CD4-positive, alpha-beta memory T cell (primary cell): ENCODE measurements around the gene ESYT2. TPM values are rescaled to one million over a fixed set of nuclear protein-coding genes. Genes with fewer than 3 reads are reported as not detected.
A peak's percentile ranks its signal among the peaks of the same experiment; 100 is the strongest.

ENCODE experiments used
- CTCF ChIA-PET: fragments of 350-600 bp; sonication (Branson Sonifier 250); formaldehyde crosslinking; loops from one replicate; lab custom pipeline; 2021; ENCODE audit warnings: inconsistent platforms; ENCODE audit not compliant: partially characterized antibody; lab: Charles Lee
- POLR2A ChIA-PET: fragments of 350-600 bp; sonication (Branson Sonifier 250); formaldehyde crosslinking; loops from one replicate; lab custom pipeline; 2021; ENCODE audit not compliant: partially characterized antibody; lab: Charles Lee
- DNase-seq, 5 donors: peaks; one replicate each; pipeline versions ENCODE4 v3.0.0 to v3.0.0-alpha.2; 2020 to 2022; ENCODE audit warnings: mixed read lengths in 1 of 5
- H3K27ac ChIP-seq: one replicate; pipeline ENCODE4 v1.7.0; 2013; ENCODE audit warnings: low read depth, low read length
- H3K27me3 ChIP-seq: 2 replicates; pipeline ENCODE4 v1.7.0; 2013; ENCODE audit warnings: mild to moderate bottlenecking, low read length, moderate library complexity; ENCODE audit not compliant: insufficient read depth
- H3K36me3 ChIP-seq: 2 replicates; pipeline ENCODE4 v1.7.0; 2013; ENCODE audit warnings: mild to moderate bottlenecking, low read length, moderate library complexity; ENCODE audit not compliant: insufficient read depth
- H3K4me1 ChIP-seq: 2 replicates; pipeline ENCODE4 v1.7.0; 2013; ENCODE audit warnings: mild to moderate bottlenecking, low read length, moderate library complexity; ENCODE audit not compliant: insufficient read depth
- H3K4me3 ChIP-seq, 2 donors: one replicate each; pipeline ENCODE4 v1.7.0; 2013; ENCODE audit warnings: low read length in 2 of 2, mild to moderate bottlenecking in 1 of 2
- H3K9me3 ChIP-seq, 2 donors: one replicate each; pipeline ENCODE4 v1.7.0; 2013; ENCODE audit warnings: low read length in 2 of 2, control low read depth in 1 of 2; ENCODE audit not compliant: control insufficient read depth in 1 of 2
- H3K27ac Mint-ChIP-seq, 7 donors: one replicate each; pipeline ENCODE4 v1.8.0; 2020 to 2021; ENCODE audit warnings: mixed read lengths in 7 of 7, mild to moderate bottlenecking in 6 of 7, inconsistent platforms in 3 of 7, moderate library complexity in 3 of 7
- H3K27me3 Mint-ChIP-seq, 2 donors: one replicate each; pipeline ENCODE4 v1.8.0; 2020 to 2021; ENCODE audit warnings: mixed read lengths in 2 of 2
- H3K36me3 Mint-ChIP-seq, 2 donors: one replicate each; pipeline ENCODE4 v1.8.0; 2020 to 2021; ENCODE audit warnings: mixed read lengths in 2 of 2, inconsistent platforms in 1 of 2, mild to moderate bottlenecking in 1 of 2
- H3K4me1 Mint-ChIP-seq, 4 donors: one replicate each; pipeline ENCODE4 v1.8.0; 2020 to 2021; ENCODE audit warnings: mixed read lengths in 4 of 4, mild to moderate bottlenecking in 1 of 4
- H3K4me3 Mint-ChIP-seq, 8 donors: one replicate each; pipeline ENCODE4 v1.8.0; 2020 to 2021; ENCODE audit warnings: mixed read lengths in 8 of 8, mild to moderate bottlenecking in 7 of 8, moderate library complexity in 6 of 8, inconsistent platforms in 3 of 8
- H3K9me3 Mint-ChIP-seq, 8 donors: one replicate each; pipeline ENCODE4 v1.8.0; 2020 to 2021; ENCODE audit warnings: mixed read lengths in 8 of 8, mild to moderate bottlenecking in 5 of 8, inconsistent platforms in 3 of 8, moderate library complexity in 1 of 8
- intact Hi-C: fragments of 100-400 bp; cut with micrococcal nuclease; formaldehyde crosslinking; loops from one replicate; pipeline ENCODE4 v1.15.1; 2023
- polyA plus RNA-seq, 2 donors: library from polyadenylated mRNA; unstranded; fragments of 300-500 nt; fragmentation: Illumina TruSeq; gene quantifications; one replicate each; pipeline ENCODE4 v1.2.3, GENCODE V29; 2021
- total RNA-seq, 2 experiments: library from RNA; stranded (reverse); gene quantifications; one replicate each; pipeline ENCODE4 v1.2.3, GENCODE V29; 2021

ESYT2 gene
- total and polyA plus RNA-seq, 4 experiments from 2014 or later = 52.3 to 116 (median 106) TPM

DNA sequence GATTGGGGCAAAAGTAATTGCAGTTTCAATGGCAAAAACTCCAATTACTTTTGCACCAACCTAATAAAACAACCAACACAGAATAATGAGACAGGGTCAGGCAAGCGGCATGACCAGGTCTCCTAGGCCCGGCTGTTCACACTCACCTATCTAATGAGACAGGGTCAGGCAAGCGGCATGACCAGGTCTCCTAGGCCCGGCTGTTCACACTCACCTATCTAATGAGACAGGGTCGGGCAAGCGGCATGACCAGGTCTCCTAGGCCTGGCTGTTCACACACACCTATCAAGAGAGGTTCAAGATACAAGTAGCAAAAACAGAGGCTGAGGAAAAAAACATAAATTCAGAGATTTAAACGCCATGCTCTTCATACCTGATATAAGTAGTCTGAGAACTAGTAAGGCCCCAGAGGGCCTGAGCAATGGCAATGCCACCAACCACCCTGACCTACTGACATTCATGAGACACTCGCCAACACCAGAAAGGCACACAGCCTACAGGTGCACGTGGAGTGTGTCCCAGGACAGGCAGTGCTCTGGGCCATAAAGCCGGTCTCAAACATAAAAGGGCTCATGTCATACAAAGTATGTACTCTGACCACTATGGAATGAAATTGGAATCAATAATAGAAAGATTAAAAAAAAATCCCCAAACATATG lies 84.1 kb downstream of the ESYT2 start:
- no peak overlapping the region for H3K27ac Mint-ChIP-seq
- intact Hi-C loops = no loop called here

DNA sequence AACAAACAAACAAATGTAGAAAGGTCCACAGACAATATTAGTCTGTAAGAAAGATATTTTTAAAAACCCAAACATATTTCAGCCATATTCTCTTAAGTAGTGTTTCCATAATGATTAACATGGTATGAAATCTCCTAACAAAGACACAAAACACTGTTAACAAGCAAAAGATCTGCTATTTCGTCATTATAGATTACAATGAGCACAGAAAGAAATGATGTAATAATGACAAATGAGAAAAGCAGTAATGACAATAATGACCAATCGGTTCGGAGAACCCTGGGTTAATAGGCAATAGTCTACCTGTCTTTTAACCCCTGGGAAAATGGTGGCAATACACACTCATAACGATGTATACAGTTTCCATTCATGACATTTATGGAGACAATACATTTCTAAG lies 85.2 kb downstream of the ESYT2 start:
- CTCF ChIA-PET = no interaction called here

More for the DNA sequence above, 84.1 kb downstream of the ESYT2 start:
- H3K4me1 Mint-ChIP-seq = no peaks in the 10 kb centered on the region
- no peak for DNase-seq
- no peak overlapping the region for H3K4me3 Mint-ChIP-seq
- peaks cover 0 to 5% (median 0%) of the 10 kb centered on the region in 8 donors for H3K9me3 Mint-ChIP-seq
- no peaks in the 10 kb centered on the region for H3K27me3 ChIP-seq
- H3K27me3 Mint-ChIP-seq = no peaks in the 10 kb centered on the region
- CTCF ChIA-PET = no interaction called here
- H3K27ac ChIP-seq = no peak overlapping the region
- H3K9me3 ChIP-seq = no peaks in the 10 kb centered on the region
- H3K36me3 ChIP-seq = peaks cover 62% of the 10 kb centered on the region
- POLR2A ChIA-PET = no interaction called here
- H3K4me1 ChIP-seq = no peaks in the 10 kb centered on the region
- H3K4me3 ChIP-seq = no peak overlapping the region
- peaks cover 49 to 81% of the 10 kb centered on the region in 2 donors for H3K36me3 Mint-ChIP-seq

DNA sequence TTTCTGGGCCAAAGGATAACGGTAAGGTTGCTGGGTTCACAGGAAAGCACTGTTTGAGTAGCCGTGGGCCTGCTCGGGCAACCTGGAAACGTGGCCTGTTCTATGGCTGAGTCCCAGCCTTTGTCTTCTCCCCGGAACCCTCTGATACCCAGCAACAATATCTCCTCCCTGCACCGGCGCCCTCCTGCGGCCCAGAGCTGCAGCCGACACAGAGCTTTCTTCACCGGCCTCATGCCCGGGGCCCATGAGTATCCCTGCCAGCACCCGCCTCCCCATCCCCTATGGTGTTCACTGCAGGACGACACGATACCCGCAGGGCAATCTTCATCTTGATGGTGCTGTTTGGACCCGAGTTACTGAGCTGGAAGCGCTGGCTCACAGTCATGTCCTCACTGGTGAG lies 86.1 kb downstream of the ESYT2 start:
- Histone ChIP-seq H3K27me3 (no peaks in the 10 kb centered on the region), H3K9me3 (no peaks in the 10 kb centered on the region), H3K4me3 (no peak overlapping the region), H3K4me1 (no peaks in the 10 kb centered on the region), H3K27ac (no peak overlapping the region), H3K36me3 (peaks cover 74% of the 10 kb centered on the region)
- intact Hi-C loops = no loop called here
- peaks cover 0 to 5% (median 0%) of the 10 kb centered on the region in 8 donors for H3K9me3 Mint-ChIP-seq
- H3K4me1 Mint-ChIP-seq = no peaks in the 10 kb centered on the region
- DNase-seq = no peak
- POLR2A ChIA-PET = interaction anchor here (1.1 kb wide), 1 partner anchor 11 kb away, joined by 3 read pairs; no protein-coding TSS in a partner anchor
- H3K27ac Mint-ChIP-seq = peak overlapping the region in 2 of 7 donors; percentile 7 to 51
- CTCF ChIA-PET = interaction anchor here (1.6 kb wide), 1 partner anchor 234 kb away, joined by 5 read pairs; no protein-coding TSS in a partner anchor
- H3K36me3 Mint-ChIP-seq = peaks cover 56 to 89% of the 10 kb centered on the region in 2 donors
- no peaks in the 10 kb centered on the region for H3K27me3 Mint-ChIP-seq
- H3K4me3 Mint-ChIP-seq = no peak overlapping the region

More for the DNA sequence above, 85.2 kb downstream of the ESYT2 start:
- no peaks in the 10 kb centered on the region for H3K4me1 ChIP-seq
- POLR2A ChIA-PET = no interaction called here
- no peak overlapping the region for H3K27ac ChIP-seq
- DNase-seq = no peak
- H3K27me3 ChIP-seq = no peaks in the 10 kb centered on the region
- H3K36me3 Mint-ChIP-seq = peaks cover 48 to 83% of the 10 kb centered on the region in 2 donors
- H3K9me3 ChIP-seq = no peaks in the 10 kb centered on the region
- H3K4me3 Mint-ChIP-seq = no peak overlapping the region
- peak overlapping the region in 1 of 7 donors; percentile 18 for H3K27ac Mint-ChIP-seq
- no peak overlapping the region for H3K4me3 ChIP-seq
- intact Hi-C loops = no loop called here
- peaks cover 70% of the 10 kb centered on the region for H3K36me3 ChIP-seq
- H3K27me3 Mint-ChIP-seq = no peaks in the 10 kb centered on the region
- peaks cover 0 to 5% (median 0%) of the 10 kb centered on the region in 8 donors for H3K9me3 Mint-ChIP-seq
- no peaks in the 10 kb centered on the region for H3K4me1 Mint-ChIP-seq

DNA sequence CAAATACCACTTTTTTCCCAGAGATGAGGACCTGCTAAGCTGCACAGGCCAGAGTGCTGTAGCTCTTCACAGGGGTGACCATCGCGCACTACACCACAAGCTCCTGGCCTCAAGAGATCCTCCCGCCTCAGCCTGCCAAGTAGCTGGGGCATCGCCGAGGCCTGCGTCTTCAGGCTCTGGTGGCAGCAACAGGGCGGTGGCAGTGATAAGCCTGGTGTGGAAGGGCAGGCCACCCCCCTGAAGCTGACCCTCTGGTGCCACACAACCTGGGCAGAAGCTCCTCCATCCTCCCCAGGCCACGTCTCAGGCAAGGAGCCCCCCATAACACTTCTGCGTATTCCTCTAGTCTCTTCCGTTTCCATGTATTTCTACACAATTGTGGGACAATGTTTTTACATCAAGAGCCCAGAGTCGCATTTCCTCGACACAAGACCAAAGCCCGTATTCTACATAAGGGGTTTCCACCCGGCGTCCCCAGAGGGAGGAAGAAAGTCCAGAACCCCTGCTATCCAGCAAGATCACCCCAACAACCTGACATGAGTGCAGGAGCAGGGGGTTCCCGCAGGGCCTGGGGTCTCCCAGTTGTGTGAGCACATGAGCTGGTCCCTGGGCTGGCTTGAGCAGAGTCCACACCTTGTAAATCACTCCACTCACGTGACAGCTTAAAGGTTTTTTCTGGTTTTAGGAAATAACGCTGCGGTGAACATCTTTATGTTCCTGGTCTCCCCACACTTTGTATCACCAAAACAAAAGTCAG lies 87.1 kb downstream of the ESYT2 start:
- POLR2A ChIA-PET = interaction anchor here (0.6 to 1.1 kb wide), 2 partner anchors 12 to 82 kb away, joined by 3 read pairs; no protein-coding TSS in a partner anchor
- DNase-seq = no peak

DNA sequence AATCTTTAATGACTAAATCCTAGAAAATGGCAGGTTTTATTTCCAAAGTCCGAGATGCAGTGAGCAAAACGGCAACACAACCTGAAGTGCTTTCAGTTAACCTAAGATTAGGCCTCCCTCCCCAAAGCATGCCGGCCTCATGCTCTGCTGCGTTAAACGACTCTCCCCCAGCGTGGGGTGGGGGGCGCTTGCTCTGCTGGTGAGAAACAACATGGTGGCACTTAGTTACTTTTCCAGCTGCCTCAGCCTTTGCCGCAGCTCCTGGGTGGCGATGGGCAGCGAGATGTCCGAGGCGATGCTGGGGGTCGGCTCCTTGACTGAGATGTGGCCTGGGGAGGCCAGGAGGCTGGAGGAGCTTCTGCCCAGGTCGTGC lies 88.0 kb downstream of the ESYT2 start:
- peaks cover 0 to 5% (median 0%) of the 10 kb centered on the region in 8 donors for H3K9me3 Mint-ChIP-seq
- Histone ChIP-seq H3K9me3 (no peaks in the 10 kb centered on the region), H3K27me3 (no peaks in the 10 kb centered on the region), H3K27ac (no peak overlapping the region), H3K36me3 (peaks cover 72% of the 10 kb centered on the region), H3K4me1 (no peaks in the 10 kb centered on the region), H3K4me3 (no peak overlapping the region)
- ChIA-PET POLR2A (no interaction called here), CTCF (interaction anchor here (0.6 kb wide), 1 partner anchor 12 kb away, joined by 4 read pairs; no protein-coding TSS in a partner anchor)
- no peaks in the 10 kb centered on the region for H3K4me1 Mint-ChIP-seq
- intact Hi-C loops = no loop called here
- H3K4me3 Mint-ChIP-seq = no peak overlapping the region
- no peak overlapping the region for H3K27ac Mint-ChIP-seq
- peaks cover 59 to 85% of the 10 kb centered on the region in 2 donors for H3K36me3 Mint-ChIP-seq
- H3K27me3 Mint-ChIP-seq = no peaks in the 10 kb centered on the region
- DNase-seq = no peak

More for the DNA sequence above, 87.1 kb downstream of the ESYT2 start:
- H3K4me3 Mint-ChIP-seq = no peak overlapping the region
- Histone ChIP-seq H3K27me3 (no peaks in the 10 kb centered on the region), H3K36me3 (peaks cover 67% of the 10 kb centered on the region), H3K4me3 (no peak overlapping the region), H3K27ac (no peak overlapping the region), H3K4me1 (no peaks in the 10 kb centered on the region), H3K9me3 (no peaks in the 10 kb centered on the region)
- H3K27me3 Mint-ChIP-seq = no peaks in the 10 kb centered on the region
- H3K4me1 Mint-ChIP-seq = no peaks in the 10 kb centered on the region
- peak overlapping the region in 4 of 7 donors; percentile 7 to 74 (median 50) for H3K27ac Mint-ChIP-seq
- peaks cover 0 to 5% (median 0%) of the 10 kb centered on the region in 8 donors for H3K9me3 Mint-ChIP-seq
- intact Hi-C loops = no loop called here
- peaks cover 58 to 87% of the 10 kb centered on the region in 2 donors for H3K36me3 Mint-ChIP-seq
- CTCF ChIA-PET = interaction anchor here (1.6 kb wide), 1 partner anchor 235 kb away, joined by 5 read pairs; no protein-coding TSS in a partner anchor

DNA sequence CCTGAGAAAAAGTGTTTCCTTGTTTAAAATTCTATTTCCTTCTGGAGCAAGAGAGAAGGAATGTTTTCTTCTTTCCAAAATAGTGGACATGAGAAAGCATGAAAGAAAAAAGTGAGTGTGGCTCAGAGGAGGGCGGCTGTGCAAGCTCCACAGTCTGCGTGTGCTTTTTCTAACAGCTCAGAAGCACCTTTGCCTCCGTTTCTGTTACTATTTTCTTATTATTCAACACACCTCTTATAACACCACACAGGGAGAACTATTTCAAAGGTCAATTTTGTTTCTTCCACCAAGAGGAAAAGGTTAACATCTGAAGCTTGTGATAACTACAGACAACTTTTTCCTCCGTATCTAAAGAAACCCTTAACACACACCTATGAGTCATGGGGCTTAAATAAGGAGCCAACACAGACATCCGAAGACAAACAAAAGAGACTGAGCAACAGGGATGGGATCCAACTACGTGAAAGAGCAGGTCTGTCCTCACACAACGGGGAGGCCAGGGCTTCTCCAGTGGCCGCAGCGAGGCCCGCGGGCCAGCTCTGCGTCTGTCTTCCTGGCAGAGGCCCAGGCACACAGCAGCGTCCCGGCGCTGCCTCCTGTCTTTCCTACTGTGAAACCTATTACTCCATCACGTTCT lies 88.5 kb downstream of the ESYT2 start:
- H3K4me1 Mint-ChIP-seq = no peaks in the 10 kb centered on the region
- H3K36me3 ChIP-seq = peaks cover 72% of the 10 kb centered on the region
- ChIA-PET CTCF (interaction anchor here (1.8 kb wide), 1 partner anchor 235 kb away, joined by 5 read pairs; no protein-coding TSS in a partner anchor), POLR2A (no interaction called here)
- H3K4me1 ChIP-seq = no peaks in the 10 kb centered on the region
- no peak overlapping the region for H3K27ac ChIP-seq
- no peak overlapping the region for H3K4me3 ChIP-seq
- peak overlapping the region in 3 of 7 donors; percentile 5 to 62 (median 37) for H3K27ac Mint-ChIP-seq
- H3K9me3 Mint-ChIP-seq = peaks cover 0 to 5% (median 0%) of the 10 kb centered on the region in 8 donors
- H3K27me3 Mint-ChIP-seq = no peaks in the 10 kb centered on the region
- peaks cover 59 to 85% of the 10 kb centered on the region in 2 donors for H3K36me3 Mint-ChIP-seq
- no peak overlapping the region for H3K4me3 Mint-ChIP-seq
- H3K9me3 ChIP-seq = no peaks in the 10 kb centered on the region
- intact Hi-C loops = no loop called here
- H3K27me3 ChIP-seq = no peaks in the 10 kb centered on the region
- DNase-seq = no peak
